CD4-positive, alpha-beta T cell treated with Interleukin-4 for 4 hours (primary cell): ENCODE results near the gene MLX.

Experiments used
- DNase-seq: peaks from one replicate; pipeline ENCODE4 v3.0.0-alpha.2; 2020

MLX gene, protein sequence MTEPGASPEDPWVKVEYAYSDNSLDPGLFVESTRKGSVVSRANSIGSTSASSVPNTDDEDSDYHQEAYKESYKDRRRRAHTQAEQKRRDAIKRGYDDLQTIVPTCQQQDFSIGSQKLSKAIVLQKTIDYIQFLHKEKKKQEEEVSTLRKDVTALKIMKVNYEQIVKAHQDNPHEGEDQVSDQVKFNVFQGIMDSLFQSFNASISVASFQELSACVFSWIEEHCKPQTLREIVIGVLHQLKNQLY

DNA sequence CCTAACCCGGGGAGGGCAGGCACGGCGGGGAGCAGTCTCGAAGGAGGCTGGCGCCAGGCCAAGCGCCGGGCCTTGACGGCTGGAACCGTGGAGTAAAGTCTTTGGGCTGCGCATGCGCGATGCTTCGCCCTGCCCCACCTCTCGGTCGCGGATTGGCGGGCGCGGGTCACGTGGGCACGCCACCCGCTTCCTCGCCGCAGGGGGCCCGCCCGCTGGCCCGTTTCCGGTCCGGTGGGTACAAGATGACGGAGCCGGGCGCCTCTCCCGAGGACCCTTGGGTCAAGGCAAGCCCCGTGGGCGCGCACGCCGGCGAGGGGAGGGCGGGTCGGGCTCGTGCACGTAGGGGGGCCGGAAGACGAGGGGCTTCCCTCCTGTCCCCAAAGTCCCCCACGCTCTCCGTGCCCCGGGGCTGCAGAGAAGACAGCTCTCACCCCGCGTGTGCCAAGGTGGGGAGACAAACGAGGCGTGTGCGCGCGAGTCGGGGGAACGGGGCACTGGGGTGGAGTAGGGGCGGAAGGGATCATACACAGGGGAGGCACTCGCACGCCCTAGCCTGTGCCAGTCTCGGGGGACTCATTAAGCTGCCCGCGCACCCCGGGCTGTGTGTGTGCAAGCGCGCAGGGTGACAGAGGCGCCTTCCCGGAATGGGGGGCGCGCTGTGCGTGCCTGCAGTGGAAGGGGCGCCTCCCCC is at the start of gene MLX:
Gene MLX, plus strand, starts transcription at position 218 of the 691 bp plus-strand sequence. Its CDS starts 25 bp downstream, at position 243.
- DNase-seq, result peak; percentile 89

GRCh38 chr17:42517516-42517915 is 49.4 kb upstream of the MLX start:
- DNase-seq, result peak; percentile 69

DNA sequence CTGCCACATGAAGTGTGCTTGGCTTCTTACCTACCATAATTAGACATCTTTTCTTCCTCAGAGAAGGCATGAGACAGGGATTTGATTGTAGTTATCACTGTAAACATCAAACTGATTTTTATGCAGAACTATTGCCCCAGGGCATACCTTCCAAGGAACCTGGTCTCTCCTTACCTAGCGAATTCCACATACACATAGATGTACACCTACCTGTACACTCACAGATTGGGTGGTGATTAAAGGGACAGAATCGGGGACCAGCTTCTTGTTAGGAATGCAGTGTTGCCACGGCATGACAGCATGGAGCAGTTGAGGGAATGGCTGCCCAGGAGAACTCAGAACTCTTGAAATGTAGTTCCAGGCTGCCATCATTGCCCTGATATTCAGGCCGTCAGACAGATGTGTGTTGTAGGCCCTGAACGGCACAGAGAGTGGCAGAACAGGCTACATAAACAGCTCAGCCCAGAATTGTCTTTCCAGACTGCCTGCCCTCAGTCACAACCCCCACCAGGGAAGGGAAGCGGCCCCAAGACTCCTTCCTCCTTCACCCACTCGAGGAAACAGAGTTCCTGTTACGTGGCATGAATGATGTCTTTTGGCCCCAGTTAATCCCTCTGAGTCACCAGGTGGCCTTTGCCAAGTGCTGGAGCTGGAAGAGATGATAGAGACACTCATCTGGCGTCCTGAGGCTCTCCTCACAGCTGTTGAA is 48.7 kb upstream of the MLX start:
- DNase-seq, result no peak

DNA sequence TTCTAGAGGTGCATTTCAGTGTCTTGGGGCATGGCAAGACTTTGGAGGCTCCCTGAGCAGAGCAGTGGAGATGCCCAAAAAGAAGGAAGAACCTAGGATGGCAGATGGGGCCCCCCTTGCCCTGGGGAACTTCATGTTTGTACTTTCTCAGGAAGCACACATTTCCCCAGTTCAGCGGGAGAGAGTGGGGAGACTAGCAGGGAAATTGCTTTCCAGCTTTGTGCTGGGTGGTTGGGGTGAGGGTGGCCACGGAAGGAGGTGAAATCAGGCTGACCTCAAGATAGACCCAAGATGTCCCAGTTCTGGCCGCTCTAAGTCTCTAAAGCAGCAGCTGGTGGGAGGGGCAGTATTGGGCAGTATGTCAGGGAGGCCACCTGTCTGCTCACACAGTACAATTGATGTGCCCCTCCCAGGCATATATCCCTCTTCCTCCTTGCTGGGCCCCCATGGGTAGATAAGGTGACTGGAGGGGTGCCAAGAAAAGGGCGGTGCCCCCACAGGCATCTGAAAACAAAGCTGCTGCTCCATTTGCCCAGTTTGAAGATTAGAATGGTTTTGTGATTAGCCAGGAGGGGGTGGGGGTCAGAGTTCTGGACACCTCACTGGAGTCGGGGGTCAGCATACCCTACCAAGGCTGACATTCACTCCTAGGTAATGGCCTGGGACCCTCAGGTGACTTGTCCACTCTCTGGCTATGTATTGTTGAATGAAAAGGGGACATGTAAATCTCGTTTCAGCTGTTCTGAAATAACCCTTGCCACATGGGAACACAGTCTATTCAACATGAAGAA is 48.0 kb upstream of the MLX start:
- no peak for DNase-seq

DNA sequence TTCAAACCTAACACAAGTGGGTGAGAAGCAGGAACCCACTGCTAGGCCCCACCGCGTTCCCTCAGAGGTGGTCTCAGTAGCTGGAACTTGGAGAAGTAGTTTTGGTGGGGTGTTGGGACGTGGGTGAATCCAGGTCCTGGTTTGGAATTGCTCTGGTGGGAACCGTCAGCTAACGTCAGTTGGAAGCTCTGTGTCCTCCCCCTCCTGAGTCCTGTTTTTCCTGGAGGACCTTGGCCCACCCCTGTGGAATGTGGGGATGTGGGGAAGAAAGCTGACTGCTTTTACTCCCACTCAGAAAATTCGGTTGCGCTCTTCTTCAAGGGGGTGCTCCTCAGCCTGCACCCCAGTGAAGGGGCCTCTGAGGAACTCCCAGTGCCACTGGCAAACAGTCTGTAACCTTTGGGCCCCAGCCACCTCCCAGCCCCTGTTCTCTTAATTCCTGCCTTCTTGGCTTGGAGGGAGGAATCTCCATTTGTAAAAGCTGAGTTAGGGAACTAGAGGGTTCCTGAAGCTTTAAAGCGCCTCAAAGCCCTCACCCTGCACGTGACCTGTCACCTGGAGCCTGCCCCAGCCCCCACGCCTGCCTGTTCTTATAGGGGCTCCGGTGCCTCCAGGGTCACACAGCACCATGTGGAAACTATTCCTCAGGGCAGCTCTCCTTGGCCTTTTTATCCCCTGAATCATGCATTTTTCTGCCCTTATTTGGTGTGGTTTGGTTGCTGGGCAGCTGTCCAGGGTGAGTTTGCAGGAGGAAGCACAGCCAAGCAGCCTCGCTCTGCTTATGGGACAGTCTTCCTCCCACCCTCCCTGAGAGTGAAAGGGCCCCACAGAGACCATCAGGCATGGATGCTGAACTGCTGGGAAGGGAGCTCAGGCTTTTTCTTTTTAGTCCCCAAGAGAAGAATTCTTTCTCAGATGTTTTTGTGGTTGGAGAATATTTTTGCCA is 47.1 kb upstream of the MLX start:
- DNase-seq, result no peak

- DNase-seq, result no peak
Measured at GRCh38 chr17:42520540-42520951, 46.4 kb upstream of the MLX start.

DNA sequence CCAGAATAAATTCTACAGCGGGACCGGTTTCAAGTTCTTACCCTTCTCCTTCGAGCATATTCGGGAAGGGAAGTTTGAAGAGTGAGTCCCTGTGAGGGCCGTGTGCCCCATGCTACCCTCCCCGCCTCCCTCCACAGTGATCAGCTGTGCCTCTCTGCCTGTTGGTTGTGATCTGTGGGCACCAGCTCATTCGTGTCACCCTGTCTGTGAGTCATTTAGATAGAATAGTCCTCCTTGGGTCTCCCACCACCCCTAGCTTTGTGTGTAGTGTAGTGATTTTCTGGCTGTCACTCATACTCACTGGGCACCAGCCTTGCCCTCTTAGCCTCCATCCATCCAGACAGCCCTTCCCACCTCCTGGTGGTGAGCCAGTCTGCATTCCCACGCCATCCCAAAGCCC is 45.9 kb upstream of the MLX start:
- DNase-seq, result no peak

DNA sequence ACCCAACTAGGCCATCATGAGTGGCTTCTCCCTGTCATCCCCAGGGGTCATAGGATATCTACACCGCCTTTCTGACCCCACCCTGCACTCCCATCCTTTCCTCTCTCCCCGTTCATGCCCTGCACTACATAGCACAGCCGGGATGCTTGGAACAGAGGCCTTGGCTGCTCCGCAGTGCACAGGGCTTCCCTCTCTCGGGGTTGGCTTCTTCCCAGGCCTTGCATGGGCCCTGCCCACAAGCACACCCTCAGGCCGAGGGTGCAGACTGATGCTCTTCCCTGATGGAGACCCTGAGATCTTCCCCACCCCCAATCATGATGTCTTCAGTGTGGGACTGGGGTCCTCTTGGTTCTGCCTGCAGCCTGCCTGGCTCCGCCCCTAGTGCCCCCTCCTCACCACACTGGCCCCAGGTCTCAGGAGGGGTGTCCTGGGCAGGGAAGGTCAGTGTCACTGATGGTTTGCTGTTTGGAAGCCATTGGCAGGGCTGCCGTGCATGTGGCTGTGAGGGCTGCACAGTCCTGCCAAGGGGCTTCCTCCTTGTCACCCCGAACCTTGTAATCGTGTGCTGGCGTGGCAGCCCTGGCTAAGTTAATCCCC is 45.1 kb upstream of the MLX start:
- DNase-seq, result no peak

DNA sequence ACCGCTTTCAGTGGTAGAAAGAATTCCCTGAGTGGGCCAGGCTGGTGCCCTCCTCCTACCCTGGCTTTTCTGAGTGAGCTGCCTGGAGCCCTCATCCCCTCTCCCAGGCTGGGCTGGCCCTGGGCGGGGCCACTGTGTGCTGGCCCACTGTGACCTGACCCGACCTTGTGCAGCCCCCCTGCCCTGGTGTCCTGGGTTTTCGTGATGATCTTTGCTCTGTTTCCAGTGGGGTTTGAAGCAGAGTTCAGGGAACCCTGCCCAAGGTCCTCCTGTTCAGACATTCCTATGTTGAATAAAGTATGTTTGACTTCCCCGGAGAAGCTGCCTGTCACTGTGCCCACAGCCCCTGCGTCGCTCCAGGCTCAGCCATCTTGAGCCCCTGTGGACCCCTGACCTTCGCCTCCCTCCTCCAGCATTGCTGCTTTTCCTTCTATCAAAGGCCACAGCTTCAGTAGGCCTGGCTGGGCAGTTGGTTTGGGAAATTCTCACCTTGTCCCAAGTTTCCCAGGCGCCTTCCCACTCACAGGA is 44.6 kb upstream of the MLX start:
- DNase-seq, result no peak

GRCh38 chr17:42522798-42523278 is 44.1 kb upstream of the MLX start:
- DNase-seq, result no peak

- no peak for DNase-seq
Measured at GRCh38 chr17:42525221-42525620, 41.7 kb upstream of the MLX start.

GRCh38 chr17:42526031-42526444 is 40.9 kb upstream of the MLX start:
- no peak for DNase-seq

DNA sequence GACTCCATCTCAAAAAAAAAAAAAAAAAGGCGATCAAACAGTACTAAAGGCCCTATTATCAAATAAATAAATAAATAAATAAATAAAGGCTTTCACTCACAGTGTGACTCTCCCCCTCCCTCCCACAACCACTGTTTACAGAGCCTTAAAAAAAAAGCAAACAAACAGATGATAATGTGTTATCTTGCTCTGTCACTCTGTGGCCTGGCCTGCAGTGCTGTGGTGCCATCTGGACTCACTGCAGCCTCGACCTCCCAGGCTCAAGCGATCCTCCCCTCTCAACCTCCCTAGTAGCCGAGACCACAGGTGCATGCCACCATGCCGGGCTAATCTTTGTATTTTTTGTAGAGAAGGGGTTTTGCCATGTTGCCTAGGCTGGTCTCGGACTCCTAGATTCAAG is 39.0 kb upstream of the MLX start:
- no peak for DNase-seq

DNA sequence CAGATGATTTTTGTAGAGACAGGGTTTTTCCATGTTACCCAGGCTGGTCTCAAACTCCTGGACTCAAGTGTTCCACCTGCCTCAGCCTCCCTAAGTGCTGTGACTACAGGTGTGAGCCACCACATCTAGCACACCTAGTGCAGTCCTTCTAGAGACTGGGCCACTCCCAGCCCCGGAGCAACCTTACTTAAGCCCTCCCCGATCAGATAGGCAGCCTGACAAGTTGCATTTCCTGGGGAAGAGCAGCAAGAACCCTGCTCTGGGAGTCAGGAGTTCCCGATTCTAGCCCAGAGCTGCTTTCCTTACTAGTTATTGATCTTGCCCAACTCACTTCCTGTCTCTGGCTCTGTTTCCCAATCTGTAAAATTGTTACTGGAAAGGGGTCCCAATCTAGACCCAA is 37.8 kb upstream of the MLX start:
- no peak for DNase-seq

DNA sequence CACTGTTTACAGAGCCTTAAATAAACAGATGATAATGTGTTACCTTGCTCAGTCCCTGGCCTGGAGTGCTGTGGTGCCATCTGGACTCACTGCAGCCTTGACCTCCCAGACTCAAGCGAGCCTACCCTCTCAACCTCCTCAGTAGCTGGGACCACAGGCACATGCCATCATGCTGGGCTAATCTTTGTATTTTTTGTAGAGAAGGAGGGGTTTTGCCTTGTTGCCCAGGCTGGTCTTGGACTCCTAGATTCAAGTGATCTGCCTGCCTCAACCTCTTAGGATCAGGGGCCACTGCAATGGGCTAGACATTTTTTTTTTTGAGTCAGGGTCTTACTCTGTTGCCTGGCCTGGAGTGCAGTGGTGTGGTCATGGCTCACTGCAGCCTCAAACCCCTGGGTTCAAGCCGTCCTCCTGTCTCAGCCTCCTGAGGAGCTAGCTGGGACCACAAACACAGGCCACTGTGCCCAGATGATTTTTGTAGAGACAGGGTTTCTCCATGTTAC is 35.9 kb upstream of the MLX start:
- DNase-seq, result no peak

DNA sequence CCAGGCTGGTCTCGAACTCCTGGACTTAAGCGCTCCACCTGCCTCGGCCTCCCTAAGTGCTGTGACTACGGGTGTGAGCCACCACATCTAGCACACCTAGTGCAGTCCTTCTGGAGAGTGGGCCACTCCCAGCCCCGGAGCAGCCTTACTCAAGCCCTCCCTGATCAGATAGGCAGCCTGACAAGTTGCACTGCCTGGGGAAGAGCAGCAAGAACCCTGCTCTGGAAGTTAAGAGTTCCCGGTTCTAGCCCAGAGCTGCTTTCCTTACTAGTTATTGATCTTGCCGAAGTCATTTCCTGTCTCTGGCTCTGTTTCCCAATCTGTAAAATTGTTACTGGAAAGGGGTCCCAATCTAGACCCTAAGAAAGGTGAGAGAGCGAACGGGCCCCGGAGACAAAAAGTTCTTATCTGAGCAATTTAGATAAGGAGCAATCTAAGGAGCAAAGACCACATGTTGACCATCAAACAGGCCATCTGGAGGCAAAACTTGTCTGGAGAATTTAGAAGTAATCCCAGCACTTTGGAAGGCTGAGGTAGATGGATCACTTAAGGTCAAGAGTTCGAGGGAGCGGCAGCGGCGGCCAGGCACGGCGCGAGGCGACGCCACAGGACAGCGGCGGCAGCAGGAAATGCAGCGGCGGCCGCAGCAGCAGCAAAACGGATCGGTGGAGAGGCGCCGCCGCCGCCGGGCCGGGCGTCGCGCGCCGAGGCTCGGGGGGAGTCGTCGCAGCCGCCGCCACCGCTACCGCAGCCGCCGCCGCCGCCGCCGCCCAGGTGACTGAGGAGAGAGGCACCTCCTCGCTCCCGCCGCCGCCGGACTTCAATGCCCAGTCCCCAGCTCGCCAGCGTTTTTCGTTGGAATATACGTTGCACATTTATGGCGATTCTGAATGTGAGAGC is 35.2 kb upstream of the MLX start:
- DNase-seq, result peak; percentile 38

DNA sequence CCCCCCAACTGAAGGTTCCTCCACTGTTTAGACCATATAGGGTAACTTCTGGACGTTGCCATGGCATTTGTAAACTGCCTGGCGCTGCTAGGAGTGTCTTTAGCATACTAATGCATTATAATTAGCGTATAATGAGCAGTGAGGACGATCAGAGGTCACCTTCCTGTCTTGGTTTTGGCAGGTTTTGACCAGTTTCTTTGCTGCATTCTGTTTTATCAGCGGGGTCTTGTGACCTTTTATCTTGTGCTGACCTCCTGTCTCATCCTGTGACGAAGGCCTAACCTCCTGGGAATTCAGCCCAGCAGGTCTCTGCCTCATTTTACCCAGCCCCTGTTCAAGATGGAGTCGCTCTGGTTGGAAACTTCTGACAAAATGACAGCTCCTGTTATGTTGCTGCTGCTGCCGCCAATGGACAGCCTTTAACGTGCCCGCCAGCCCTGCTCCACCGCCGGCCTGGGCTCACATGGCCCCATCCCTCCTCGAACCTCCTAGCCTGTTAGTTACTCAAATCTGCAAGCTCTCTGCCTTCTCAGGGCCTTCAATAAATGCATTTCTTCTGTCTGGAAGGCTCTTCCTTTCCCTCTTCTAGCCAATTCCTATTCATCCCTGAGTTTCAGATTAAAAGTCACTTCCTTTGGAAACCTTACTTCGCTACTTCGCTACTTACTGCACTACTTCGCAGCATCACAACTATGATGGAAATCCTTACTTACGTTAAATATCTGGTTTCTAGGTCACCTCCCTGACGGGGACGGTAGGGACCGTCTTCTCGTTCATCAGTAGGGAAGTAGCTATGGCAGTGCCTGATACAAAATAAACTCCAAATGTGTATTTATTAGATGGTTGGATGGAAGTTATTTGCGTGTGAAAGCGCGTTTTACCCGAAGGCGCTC is 31.5 kb upstream of the MLX start:
- DNase-seq, result no peak

- peak; percentile 73 for DNase-seq
Measured at GRCh38 chr17:42536048-42536371, 30.9 kb upstream of the MLX start, which contains the start of gene NAGLU. NAGLU (plus strand) TSS chr17:42536241; CDS start chr17:42536273, 32 bp downstream.
